C4-2B (cell line): ENCODE results near the gene TECPR1.

ENCODE experiments used
- H3K27ac ChIP-seq: fragments of 450-650 bp; 2 replicates; pipeline ENCODE4 v1.5.1; 2017
- ZFX ChIP-seq: fragments of 450-650 bp; IDR thresholded peaks from 2 replicates; pipeline ENCODE4 v1.6.1; 2017
- TF ChIP-seq, protein P1 (sequence below): fragments of 450-650 bp; conservative IDR thresholded peaks from 2 replicates; pipeline ENCODE4 v1.5.1; 2017; ENCODE audit warnings: mild to moderate bottlenecking

The TECPR1 gene

DNA sequence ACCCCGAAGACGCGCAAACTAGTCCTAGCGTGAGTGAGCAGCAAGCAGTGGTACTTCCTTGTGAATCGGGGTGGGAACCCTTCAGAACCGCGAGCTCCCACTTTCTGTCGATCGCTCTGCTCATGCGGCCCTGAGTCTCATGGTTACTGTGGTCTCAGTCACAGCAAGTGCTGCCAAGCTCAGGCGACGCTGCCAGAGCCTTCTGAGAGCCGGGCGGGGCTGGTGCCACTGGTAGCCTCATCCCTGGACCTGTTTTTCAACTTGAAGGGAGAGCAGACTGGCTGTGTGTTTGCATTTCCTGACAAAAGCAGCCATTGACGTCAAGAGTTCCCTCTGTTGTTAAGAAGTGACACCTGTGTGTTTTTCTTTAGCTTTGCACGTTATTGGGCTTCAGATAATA, 73.7 kb downstream of the TECPR1 start:
- TF ChIP-seq, protein P1, sequence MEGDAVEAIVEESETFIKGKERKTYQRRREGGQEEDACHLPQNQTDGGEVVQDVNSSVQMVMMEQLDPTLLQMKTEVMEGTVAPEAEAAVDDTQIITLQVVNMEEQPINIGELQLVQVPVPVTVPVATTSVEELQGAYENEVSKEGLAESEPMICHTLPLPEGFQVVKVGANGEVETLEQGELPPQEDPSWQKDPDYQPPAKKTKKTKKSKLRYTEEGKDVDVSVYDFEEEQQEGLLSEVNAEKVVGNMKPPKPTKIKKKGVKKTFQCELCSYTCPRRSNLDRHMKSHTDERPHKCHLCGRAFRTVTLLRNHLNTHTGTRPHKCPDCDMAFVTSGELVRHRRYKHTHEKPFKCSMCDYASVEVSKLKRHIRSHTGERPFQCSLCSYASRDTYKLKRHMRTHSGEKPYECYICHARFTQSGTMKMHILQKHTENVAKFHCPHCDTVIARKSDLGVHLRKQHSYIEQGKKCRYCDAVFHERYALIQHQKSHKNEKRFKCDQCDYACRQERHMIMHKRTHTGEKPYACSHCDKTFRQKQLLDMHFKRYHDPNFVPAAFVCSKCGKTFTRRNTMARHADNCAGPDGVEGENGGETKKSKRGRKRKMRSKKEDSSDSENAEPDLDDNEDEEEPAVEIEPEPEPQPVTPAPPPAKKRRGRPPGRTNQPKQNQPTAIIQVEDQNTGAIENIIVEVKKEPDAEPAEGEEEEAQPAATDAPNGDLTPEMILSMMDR = no peak
- no peak overlapping the region for H3K27ac ChIP-seq

DNA sequence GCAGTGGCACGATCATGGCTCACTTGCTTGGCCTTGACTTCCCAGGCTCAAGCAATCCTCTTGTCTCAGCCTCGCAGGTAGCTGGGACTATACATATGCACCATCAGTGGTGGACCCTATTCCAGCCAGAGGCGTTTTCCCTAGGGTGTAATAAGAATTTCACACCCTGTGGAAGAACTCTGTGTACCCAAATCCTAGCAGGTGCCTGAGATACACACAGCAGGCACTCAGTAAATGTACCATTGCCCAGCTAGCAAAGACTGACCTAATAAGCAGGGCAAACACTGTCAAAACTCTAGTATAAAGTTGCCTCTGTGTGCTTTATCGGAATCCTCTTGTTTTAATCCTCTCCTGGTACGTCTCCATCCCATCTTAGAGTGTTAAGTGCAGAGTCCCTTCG, 74.5 kb downstream of the TECPR1 start:
- no peak for TF ChIP-seq ZFX
- TF ChIP-seq, protein P1 = no peak
- no peak overlapping the region for H3K27ac ChIP-seq

DNA sequence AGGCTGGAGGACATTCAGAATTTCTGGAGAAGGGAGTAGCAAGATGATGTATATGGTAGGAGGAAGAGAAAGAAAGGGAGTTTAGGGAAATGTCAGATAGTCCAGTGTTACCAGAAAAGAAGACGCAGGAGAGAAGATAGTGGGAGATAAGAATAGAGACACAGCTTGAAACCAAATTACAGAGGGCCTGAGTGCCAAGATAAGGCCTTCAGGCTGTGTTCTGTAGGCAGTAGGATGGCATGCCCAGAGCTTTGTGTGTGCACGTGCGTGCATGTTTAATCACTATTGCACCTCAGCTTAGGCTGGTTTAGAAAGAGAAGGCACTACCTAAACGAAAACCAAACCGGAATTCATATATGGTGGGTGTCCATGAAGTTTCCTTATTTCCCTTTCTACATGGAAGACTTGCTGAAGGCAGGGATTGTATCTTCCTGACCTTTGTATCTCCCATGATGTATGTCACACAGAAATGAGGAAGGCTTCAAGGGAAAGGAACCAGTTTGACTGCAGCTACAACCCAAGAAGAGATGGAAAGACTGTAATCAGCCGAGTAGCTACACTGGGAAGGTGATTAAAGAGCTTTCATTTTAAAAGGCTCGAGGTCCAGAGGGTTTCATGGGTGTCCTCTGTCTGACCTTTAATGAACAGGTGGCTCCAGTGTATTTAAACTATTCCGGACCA, 76.6 kb downstream of the TECPR1 start:
- TF ChIP-seq, protein P1 = no peak
- TF ChIP-seq ZFX = no peak
- H3K27ac ChIP-seq = peak overlapping the region; percentile 43; the same call in 1 of the 2 replicates

DNA sequence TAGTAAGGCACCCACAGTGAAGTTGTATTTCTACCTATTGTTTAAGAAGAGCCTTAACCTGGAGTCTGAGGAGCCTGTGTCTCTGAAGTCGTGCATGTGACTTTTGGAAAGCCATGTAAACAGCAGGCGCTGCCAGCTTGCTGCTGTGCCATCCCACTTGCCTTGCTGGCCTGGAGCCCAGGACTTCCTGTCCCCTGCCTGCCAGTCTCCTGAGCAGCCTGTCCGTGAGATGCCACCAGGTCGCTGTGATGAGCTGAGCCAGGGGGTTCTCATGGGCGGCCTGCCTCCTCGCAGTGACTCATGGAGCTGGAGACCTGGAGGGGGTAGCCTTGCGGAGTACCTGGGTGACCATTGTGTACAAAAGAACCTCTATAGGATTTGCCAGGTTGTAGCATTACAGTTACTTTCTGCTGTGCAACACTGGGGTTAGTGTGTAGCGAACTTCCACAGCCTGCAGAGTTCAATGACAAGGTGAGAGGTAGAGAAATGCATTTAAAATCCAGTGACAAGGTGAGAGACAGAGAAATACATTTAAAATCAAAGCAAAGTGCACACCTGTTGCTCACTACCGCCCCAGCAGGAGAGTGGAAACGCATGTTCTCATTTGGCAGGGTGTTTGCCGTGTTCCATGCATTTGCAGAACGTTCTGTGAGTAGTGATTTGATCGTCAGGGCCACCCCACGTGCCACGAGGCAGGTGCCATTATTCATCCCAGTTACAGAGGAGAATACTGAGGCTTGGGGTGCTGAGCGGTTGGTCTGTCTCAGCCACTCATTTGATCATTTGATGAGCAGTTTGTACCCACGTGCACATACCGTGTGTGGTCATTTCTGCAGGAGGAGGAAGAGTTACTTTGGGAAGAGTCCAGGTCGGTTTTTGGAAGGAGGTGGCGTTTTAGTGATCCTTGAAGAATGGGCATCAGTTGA, 77.4 kb downstream of the TECPR1 start:
- TF ChIP-seq, protein P1 = peak; percentile 87
- TF ChIP-seq ZFX = no peak
- H3K27ac ChIP-seq = peak overlapping the region; percentile 43

DNA sequence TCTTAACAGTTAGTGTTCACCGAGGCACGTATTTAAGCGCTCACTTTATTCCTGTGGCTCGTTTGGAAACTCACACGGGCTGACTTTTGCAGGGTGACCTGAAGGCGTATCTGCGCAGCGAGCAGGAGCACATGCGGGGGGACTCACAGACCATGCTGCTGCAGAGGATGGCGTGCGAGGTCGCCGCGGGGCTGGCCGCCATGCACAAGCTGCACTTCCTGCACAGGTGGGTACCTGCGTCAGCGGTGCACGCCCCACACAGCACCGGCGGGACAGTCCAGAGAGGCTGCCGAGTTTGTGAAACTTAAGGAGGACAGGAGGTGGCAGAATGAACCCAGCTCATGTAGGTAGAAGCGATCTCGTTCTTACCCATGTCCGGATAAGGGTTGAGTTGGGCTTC, 80.6 kb downstream of the TECPR1 start:
- no peak overlapping the region for H3K27ac ChIP-seq

DNA sequence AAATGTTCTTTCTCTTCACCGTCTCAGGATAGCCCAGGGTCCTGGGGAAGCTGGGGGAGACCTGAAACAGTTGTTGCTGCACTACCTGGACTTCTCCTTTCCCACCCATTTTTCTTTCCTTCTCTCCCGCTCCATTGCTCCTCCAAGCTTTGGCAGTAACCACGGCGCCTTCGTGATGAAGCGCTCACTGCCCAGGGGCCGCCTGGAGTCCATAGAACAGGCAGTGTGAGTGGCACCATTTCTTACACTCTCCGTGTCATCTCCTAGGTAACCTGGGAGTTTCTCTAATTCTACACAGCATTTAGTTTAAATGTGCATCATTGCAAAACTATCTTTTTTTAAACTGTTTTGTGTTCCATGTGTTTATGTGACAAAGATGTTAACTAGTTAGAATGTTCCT, 81.1 kb downstream of the TECPR1 start:
- TF ChIP-seq, protein P1 = no peak
- TF ChIP-seq ZFX = no peak
- H3K27ac ChIP-seq = no peak overlapping the region

More for the DNA sequence above, 80.6 kb downstream of the TECPR1 start:
- no peak for TF ChIP-seq ZFX
- TF ChIP-seq, protein P1 = no peak
